HuH-7 (cell line): ENCODE measurements around the gene ZNF775.
A peak's percentile ranks its signal among the peaks of the same experiment; 100 is the strongest.

Experiments
- DNase-seq: peaks from one replicate; pipeline ENCODE4 v3.0.0; 2011; ENCODE audit warnings: low spot score

ZNF775 gene

DNA sequence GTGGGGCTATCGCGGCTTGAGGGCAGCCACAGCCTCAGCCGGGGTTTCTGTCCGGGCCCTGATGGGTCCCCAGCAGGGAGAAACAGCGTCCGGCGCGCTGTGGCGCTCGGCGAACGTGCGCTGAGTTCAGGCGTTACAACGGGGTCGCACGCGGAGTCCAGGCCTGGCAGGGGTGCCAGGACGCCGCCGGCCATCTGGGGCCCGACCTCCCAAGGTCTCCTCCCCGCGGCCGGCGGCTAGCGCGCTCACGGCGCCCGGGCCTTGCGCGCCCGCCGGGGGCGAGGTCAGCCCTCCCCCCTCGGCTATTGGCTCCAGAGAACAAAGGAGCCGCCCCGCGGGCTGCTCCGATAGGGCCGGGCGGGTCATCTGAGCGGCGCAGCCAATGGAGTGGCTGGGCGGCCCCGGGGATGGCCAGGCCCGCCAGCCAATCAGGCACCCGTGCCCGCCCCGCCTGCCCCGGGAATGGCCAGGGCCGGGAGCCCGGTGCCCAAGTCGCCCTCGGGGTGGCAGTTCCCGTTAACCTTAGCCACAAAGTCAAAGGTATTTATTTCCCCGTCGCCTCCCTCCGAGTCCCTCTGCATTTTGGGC lies at the start of gene ZNF775:
ZNF775 (plus strand) TSS at position 478 of the 588 bp plus-strand sequence. CDS start 9,141 bp downstream, outside the sequence.
- DNase-seq = peak; percentile 100

DNA sequence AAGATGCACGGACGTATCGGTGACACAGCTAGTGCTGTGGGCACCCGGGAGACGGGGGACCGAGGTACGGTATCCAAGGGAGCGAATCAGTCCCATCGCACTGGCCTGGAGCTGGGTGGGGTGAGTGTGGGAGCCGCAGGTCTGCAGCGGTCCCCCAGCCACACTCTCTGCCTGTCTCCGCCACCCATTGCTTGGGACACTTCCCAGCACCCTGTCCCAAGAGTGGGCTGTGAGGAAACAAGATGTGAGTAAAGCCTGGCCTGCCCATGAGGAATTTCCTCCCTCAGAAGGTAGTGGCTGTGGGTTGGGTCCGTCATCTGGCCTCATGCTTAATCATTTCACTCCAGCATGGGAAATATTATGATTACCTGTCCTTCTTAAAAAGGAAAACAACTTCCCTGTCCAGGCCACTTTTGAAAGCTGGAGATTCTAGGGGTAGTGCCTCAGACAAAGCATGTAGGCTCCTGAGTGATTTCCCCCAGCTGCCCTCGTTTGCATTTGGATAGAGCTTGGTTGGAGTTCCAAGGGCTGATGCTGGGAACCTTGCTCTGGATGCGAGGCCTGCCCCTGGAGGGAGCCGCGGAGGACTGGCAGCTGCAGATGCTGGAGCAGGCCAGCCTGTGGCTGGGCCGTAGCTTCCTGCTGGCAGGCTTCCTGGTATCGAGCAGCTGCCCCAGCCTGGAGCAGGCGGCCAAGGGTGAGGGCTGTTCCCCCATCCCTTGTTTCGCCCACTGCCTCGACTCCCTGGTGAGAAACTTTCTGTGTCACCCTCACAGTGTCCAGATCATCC lies 49.6 kb upstream of the ZNF775 start:
- no peak for DNase-seq

DNA sequence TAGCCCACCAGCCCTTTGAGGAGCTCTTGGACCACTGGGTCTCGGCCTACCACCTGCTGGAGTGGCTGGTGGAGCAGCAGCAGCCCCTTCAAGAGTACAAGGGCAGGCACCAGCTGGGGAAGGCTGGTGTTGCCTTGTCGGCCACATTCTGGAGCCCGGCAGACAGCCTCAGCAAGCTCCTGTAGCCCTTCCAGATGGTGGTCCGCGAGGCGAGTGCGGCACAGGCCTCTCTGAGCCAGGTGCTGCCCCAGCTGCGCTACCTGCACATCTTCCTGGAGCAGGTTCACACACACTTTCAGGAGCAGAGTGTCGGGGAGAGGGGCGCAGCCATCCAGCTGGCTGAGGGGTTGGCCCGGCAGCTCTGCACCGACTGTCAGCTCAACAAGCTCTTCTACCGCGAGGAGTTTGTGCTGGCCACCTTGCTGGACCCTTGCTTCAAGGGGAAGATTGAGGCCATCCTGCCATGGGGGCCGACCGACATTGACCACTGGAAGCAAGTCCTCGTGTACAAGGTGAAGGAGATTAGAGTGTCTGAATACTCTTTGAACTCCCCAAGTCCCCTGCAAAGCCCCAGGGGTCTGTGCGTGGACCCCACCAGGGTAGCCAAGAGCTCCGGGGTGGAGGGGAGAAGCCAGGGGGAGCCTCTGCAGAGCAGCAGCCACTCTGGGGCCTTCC lies 48.8 kb upstream of the ZNF775 start:
- no peak for DNase-seq

DNA sequence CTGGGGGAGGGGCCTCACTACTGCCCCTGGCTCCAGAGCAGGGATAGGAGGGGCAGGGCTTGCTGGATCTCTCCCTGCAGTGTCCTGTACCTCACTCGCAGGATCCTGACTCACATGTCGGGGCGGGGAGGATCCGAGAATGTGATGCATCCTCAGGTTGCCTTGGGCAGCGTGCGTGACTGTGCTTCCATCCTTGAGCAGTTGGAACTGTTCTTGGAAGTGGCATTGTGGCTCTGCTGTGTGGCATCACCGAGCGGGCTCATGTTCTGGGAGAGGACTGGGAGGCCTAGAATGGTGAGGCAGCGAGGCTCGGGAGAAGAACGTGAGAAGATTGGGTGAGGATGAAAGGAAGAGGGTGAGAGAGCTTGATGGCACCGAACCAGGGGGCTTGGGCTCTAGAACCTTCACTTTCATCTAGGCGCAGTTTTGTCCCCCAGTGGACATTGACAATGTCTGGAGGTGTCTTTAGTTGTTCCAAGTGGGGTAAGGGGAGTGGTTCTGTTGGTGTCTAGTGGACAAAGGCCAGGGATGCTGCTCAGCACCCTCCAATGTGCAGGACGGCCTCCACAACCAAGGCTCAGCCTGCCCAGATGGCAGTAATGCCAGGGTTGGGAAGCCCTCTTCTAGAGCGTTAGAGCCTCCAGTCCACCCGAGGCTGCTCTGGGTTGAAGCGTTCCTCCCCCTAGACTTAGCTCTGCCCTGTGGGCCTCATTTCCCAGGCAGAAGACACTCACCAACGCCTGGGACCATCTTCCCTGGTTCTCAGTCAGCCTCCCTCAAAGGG lies 46.1 kb upstream of the ZNF775 start:
- DNase-seq = no peak

DNA sequence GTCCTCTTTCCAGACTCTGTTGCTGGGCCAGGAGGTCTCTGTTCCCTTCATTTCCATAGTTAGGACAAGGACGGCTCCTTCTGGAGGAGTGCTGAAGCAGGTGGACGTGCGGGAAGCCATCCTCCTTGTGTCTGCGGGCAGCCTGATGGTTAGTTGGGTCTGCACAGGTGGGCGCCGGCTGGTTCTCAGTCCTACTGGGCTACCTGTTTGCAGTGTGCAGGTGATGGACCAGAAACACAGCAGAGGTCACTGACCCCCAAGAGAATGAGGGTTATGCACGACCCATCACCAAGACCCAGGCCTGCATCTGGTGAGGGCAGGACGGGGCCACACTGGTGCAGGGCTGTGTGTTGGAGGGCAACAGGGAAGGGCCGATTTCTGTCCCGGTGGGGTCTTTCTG lies 45.5 kb upstream of the ZNF775 start:
- DNase-seq = no peak

- DNase-seq = no peak
Observed at GRCh38 chr7:150334108-150334507, 45.0 kb upstream of the ZNF775 start.

GRCh38 chr7:150335108-150335773 lies 43.9 kb upstream of the ZNF775 start:
- no peak for DNase-seq

DNA sequence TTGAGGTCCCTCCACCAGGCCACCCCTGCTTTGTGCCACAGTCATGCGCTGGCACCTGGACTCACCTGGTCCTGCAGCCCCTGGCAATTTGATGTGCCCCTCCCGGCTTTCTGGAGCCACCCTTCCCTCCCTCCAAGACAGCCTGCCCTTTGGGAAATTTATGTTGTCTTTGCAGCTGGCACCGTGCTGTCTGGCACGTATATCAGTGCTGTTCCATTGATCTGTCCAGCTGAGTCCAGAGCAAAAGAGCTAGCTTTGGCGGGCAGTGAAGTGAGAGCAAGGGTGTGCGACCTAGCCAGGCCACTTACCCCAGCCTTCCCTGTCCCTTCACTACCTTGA lies 43.4 kb upstream of the ZNF775 start:
- DNase-seq = no peak

- no peak for DNase-seq
Observed at GRCh38 chr7:150336746-150337145, 42.4 kb upstream of the ZNF775 start.

- no peak for DNase-seq
Observed at GRCh38 chr7:150337179-150337578, 42.0 kb upstream of the ZNF775 start.

DNA sequence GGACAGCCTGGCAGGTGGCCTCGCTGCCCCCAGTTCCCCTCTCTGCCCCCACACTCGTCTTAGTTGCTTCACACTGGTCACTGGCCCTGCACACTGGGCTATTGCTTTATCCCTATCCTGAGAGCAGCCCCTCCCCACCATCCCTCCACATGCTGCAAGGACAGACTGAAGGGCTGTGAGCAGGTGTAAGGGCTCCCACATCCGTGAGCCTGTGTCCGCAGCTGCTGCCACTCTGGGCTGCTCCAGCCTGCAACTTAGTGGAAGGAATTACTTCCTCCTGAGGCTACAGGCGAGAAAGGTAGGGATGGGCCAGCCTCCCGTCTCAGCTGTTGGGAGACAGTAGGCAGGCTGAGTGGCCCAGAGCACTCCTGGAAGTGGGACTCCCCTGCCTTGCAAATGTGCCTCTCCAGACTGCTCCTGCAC lies 41.5 kb upstream of the ZNF775 start:
- DNase-seq = no peak

DNA sequence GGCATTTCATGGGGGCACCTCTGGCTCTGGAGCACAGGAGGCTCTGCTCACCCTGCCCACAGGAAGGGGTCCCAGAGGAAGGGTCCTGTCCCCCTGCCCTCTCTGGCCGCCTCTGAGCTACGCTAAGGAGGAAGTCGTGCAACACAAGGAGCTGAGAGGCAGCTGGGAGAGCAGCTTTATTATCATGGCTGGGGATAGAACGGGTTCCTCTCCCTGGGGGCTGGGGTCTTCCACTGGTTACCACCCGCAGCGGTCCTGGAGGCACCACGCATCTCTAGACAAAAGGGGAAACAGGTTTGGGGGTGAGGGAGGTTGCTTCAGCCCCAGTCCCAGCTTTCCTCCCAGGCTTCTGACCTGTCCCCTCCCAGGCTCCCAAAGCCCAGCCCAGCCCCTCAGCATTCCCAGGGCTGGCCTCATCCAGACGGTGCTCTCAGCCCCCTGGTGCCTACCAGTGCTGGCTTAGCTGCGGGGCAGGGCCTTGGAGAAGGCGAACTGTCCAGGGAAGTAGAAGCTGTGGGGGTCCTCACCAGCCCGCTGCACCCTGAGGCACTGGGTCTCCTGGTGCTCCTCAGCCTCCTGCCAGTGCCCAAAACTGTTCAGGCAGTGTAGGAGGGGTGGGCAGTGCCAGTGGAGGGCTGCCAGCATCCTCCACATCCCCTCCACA lies 40.8 kb upstream of the ZNF775 start:
- DNase-seq = no peak

- no peak for DNase-seq
Observed at GRCh38 chr7:150339409-150339809, 39.7 kb upstream of the ZNF775 start.

GRCh38 chr7:150340024-150340749 lies 38.9 kb upstream of the ZNF775 start:
- DNase-seq = no peak

DNA sequence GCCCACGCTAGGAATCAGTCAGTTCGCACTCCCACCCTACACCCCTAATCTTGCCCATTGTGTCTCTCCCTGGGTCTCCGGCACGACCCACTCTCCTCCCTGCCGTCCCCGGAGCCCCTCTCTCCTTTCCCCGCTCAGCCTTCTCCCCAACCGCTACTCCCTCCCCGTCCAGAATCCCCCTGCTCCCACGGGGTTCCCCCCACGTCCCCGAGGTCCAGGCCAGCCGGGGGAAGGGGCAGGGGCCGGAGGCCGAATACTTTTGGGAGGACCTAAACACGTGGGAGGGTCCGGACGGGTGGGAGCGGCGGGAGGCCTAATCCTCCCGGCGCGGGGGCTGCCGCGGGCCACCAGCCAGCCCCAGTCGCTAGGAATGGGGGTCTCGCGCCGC lies 38.3 kb upstream of the ZNF775 start:
- DNase-seq = no peak

- DNase-seq = no peak
Observed at GRCh38 chr7:150341263-150342120, 37.6 kb upstream of the ZNF775 start, which contains the start of gene RARRES2. RARRES2 (minus strand) TSS chr7:150341629; CDS start chr7:150340609, 1,020 bp downstream.

DNA sequence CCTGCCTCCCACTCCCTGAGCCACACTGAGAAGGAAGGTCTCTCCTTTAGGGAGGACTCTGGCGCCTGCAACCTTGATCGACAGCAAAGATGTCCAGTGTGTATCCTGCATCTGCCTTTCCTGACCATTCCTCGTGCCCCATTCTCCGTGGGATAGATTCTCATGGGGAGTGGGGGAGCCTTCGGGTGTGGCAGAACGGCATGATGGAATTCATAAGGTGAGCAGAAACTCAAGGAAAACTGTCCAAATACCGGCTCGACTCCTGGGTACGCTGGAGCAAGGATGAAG lies 37.1 kb upstream of the ZNF775 start:
- no peak for DNase-seq

- DNase-seq = no peak
Observed at GRCh38 chr7:150343225-150343624, 35.9 kb upstream of the ZNF775 start.

DNA sequence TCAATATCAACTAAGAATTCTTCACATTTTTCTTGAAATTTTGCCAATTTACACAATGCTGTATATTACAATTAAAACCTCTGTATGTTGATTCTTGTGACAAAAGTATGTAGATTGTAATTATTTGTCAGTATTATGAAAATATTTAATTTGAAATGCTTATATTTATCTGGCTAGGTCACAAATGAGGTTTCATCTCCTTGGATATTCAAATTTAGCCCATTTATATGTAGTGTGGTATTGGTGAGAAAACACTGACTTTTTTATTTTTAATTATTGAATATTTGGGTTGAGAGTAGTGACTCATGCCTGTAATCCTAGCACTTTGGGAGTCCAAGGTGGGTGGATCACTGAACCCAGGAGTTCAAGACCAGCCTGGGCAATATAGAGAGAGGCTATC lies 34.8 kb upstream of the ZNF775 start:
- DNase-seq = no peak

GRCh38 chr7:150345012-150345411 lies 34.1 kb upstream of the ZNF775 start:
- DNase-seq = no peak
